Kidney (tissue), 14 donors: ENCODE data around the gene CALY. TPM values are rescaled to one million over a fixed set of nuclear protein-coding genes. Genes with fewer than 3 reads are reported as not detected.

Experiments used
- DNase-seq, 5 donors: peaks; one replicate each; pipeline ENCODE4 v3.0.0-alpha.2; 2013 to 2020
- FAIRE-seq: peaks from 2 replicates; lab custom pipeline; 2012; peaks lifted over from hg19 to GRCh38; lab: Jason Lieb, UNC
- H3K27ac ChIP-seq, 2 donors: one replicate each; pipeline ENCODE4 v1.7.0; 2013; ENCODE audit warnings: low read depth in 2 of 2, low read length in 2 of 2, inconsistent platforms in 1 of 2
- H3K27me3 ChIP-seq: one replicate; pipeline ENCODE4 v1.7.1; 2013; ENCODE audit warnings: low read length, inconsistent platforms; ENCODE audit not compliant: control insufficient read depth, insufficient read depth
- H3K36me3 ChIP-seq, 3 donors: one replicate each; pipeline versions ENCODE4 v1.7.0 to v1.7.1; 2013; ENCODE audit warnings: low read length in 3 of 3, control low read depth in 1 of 3, inconsistent platforms in 1 of 3; ENCODE audit not compliant: insufficient read depth in 3 of 3, control insufficient read depth in 2 of 3
- H3K4me1 ChIP-seq, 3 donors: one replicate each; pipeline versions ENCODE4 v1.7.0 to v1.7.1; 2013; ENCODE audit warnings: low read length in 3 of 3, inconsistent platforms in 1 of 3, low read depth in 1 of 3; ENCODE audit not compliant: control insufficient read depth in 2 of 3, insufficient read depth in 2 of 3
- H3K4me3 ChIP-seq, 3 donors: one replicate each; pipeline versions ENCODE4 v1.7.0 to v1.8.1; 2013; ENCODE audit warnings: low read length in 3 of 3, control low read depth in 1 of 3, inconsistent platforms in 1 of 3
- H3K9ac ChIP-seq, 3 donors: one replicate each; pipeline versions ENCODE4 v1.7.0 to v1.7.1; 2013; ENCODE audit warnings: low read length in 3 of 3, control low read depth in 1 of 3, inconsistent platforms in 1 of 3
- H3K9me3 ChIP-seq, 3 donors: one replicate each; pipeline versions ENCODE4 v1.7.0 to v1.7.1; 2013; ENCODE audit warnings: low read length in 3 of 3, control low read depth in 1 of 3, inconsistent platforms in 1 of 3; ENCODE audit not compliant: control insufficient read depth in 2 of 3, insufficient read depth in 1 of 3
- CTCF ChIP-seq: IDR thresholded peaks from 3 replicates; pipeline ENCODE4 v1.5.1; 2012; ENCODE audit warnings: mild to moderate bottlenecking, moderate library complexity, borderline replicate concordance; ENCODE audit not compliant: insufficient read depth; ENCODE audit errors: extremely low read depth
- intact Hi-C: fragments of 100-400 bp; cut with DNase I; formaldehyde crosslinking; loops from one replicate; pipeline ENCODE4 v1.11.1; 2022
- polyA plus RNA-seq: library from polyadenylated mRNA; stranded (reverse); fragments of 350-450 nt; fragmentation: Illumina TruSeq; extraction: RNeasy Lipid Tissue Mini Kit (QIAGEN cat#74804); gene quantifications from one replicate; pipeline ENCODE4 v1.2.3, GENCODE V29; 2014; ENCODE audit warnings: low read depth, low replicate concordance; ENCODE audit not compliant: insufficient read depth
- total RNA-seq: library from RNA; stranded (reverse); fragmentation: NEBNext Ultra II Directional; extraction: Animal tissue kit (Norgen Biotek cat#: 25700); gene quantifications from one replicate; pipeline ENCODE4 v1.2.1, GENCODE V29; 2021
- donor health status: control.
- donor health status: control.
- donor health status: control.
- donor health status: control.
- donor health status: control.
- donor health status: DM: yes; HTN: yes; CAD: no.
- donor health status: Normal renal cell carcinoma (clear cell type).

Gene CALY
- total and polyA plus RNA-seq, 2 donors from 2014 or later: 0.41 to 0.54 TPM

- no peak for TF ChIP-seq CTCF
- Histone ChIP-seq H3K4me1 (peaks cover 0 to 4% (median 0%) of the 10 kb centered on the region in 3 donors), H3K4me3 (no peak overlapping the region), H3K9ac (no peak overlapping the region), H3K27ac (no peak overlapping the region), H3K36me3 (no peaks in the 10 kb centered on the region), H3K27me3 (peaks cover 17% of the 10 kb centered on the region), H3K9me3 (no peaks in the 10 kb centered on the region)
- DNase-seq: no peak
- no peak for FAIRE-seq
- intact Hi-C loops: no loop called here
Measured at GRCh38 chr10:133339708-133340380, 3.1 kb upstream of the CALY start.

- intact Hi-C loops: no loop called here
- no peaks in the 10 kb centered on the region for H3K36me3 ChIP-seq
- FAIRE-seq: no peak
- no peak for DNase-seq
- peaks cover 17% of the 10 kb centered on the region for H3K27me3 ChIP-seq
- H3K9me3 ChIP-seq: no peaks in the 10 kb centered on the region
- H3K27ac ChIP-seq: no peak overlapping the region
- H3K4me3 ChIP-seq: no peak overlapping the region
- TF ChIP-seq CTCF: no peak
- peaks cover 0 to 4% (median 0%) of the 10 kb centered on the region in 3 donors for H3K4me1 ChIP-seq
- no peak overlapping the region for H3K9ac ChIP-seq
Measured at GRCh38 chr10:133338080-133339071, 1.7 kb upstream of the CALY start.

GRCh38 chr10:133337370-133337725, 652 bp upstream of the CALY start:
- FAIRE-seq: no peak
- H3K27me3 ChIP-seq: peaks cover 21% of the 10 kb centered on the region

More at GRCh38 chr10:133337370-133337725, 652 bp upstream of the CALY start:
- no peak overlapping the region for H3K9ac ChIP-seq
- no peak for TF ChIP-seq CTCF
- intact Hi-C loops: no loop called here
- no peak overlapping the region for H3K4me3 ChIP-seq
- H3K27ac ChIP-seq: no peak overlapping the region
- H3K9me3 ChIP-seq: no peaks in the 10 kb centered on the region
- peaks cover 0 to 4% (median 0%) of the 10 kb centered on the region in 3 donors for H3K4me1 ChIP-seq
- H3K36me3 ChIP-seq: no peaks in the 10 kb centered on the region
- DNase-seq: no peak
